Measurements from ENCODE around the gene SLC9A2.

- TF ChIP-seq EZH2 (IDR thresholded peaks at IDR 0.05) (no peak), POLR2AphosphoS5 (IDR thresholded peaks at IDR 0.05; ENCODE audit: borderline replicate concordance, low read depth, low read length) (no peak), FOXP2 (optimal IDR thresholded peaks at IDR 0.05; ENCODE audit: control extremely low read depth, extremely low read length, insufficient read depth) (no peak)
These were observed 16.0 kb downstream of the SLC9A2 start for GRCh38 chr2:102635317-102635716.

Data from SK-N-MC (cell line).